ENCODE results near the gene SYNPO. TPM values are rescaled to one million over a fixed set of nuclear protein-coding genes. Genes with fewer than 3 reads are reported as not detected.
A peak's percentile ranks its signal among the peaks of the same experiment; 100 is the strongest.

Gene SYNPO
- total and polyA plus RNA-seq, 2 donors from 2014 or later, result 46.3 to 87.6 TPM

- TF ChIP-seq, protein P1, sequence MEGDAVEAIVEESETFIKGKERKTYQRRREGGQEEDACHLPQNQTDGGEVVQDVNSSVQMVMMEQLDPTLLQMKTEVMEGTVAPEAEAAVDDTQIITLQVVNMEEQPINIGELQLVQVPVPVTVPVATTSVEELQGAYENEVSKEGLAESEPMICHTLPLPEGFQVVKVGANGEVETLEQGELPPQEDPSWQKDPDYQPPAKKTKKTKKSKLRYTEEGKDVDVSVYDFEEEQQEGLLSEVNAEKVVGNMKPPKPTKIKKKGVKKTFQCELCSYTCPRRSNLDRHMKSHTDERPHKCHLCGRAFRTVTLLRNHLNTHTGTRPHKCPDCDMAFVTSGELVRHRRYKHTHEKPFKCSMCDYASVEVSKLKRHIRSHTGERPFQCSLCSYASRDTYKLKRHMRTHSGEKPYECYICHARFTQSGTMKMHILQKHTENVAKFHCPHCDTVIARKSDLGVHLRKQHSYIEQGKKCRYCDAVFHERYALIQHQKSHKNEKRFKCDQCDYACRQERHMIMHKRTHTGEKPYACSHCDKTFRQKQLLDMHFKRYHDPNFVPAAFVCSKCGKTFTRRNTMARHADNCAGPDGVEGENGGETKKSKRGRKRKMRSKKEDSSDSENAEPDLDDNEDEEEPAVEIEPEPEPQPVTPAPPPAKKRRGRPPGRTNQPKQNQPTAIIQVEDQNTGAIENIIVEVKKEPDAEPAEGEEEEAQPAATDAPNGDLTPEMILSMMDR (IDR thresholded peaks at IDR 0.05; ENCODE audit: borderline replicate concordance, extremely low read depth, insufficient read depth), result no peak
- no peak overlapping the region for H3K27ac ChIP-seq (ENCODE audit: low read depth in 2 of 2, low read length in 2 of 2)
- H3K4me3 ChIP-seq (ENCODE audit: low read length in 3 of 3), result no peak overlapping the region
- intact Hi-C loops (cut with DNase I), result no loop called here
- H3K9me3 ChIP-seq (ENCODE audit: control insufficient read depth in 2 of 3, insufficient read depth in 1 of 3, low read length in 3 of 3), result no peaks in the 10 kb centered on the region
- no peaks in the 10 kb centered on the region for H3K27me3 ChIP-seq (ENCODE audit: control insufficient read depth, insufficient read depth, low read length)
- peaks cover 0 to 32% (median 8%) of the 10 kb centered on the region in 3 donors for H3K4me1 ChIP-seq (ENCODE audit: control insufficient read depth in 2 of 3, insufficient read depth in 2 of 3, low read depth in 1 of 3, low read length in 3 of 3)
- DNase-seq, result no peak
- no peak overlapping the region for H3K9ac ChIP-seq (ENCODE audit: low read length in 3 of 3)
- no peak for FAIRE-seq
- H3K36me3 ChIP-seq (ENCODE audit: control insufficient read depth in 2 of 3, insufficient read depth in 3 of 3, low read length in 3 of 3), result no peaks in the 10 kb centered on the region
Measured at GRCh38 chr5:150593996-150594395, 46.5 kb upstream of the SYNPO start.

- peak overlapping the region; percentile 48 to 72 for H3K27ac ChIP-seq (ENCODE audit: low read depth in 2 of 2, low read length in 2 of 2)
- H3K27me3 ChIP-seq (ENCODE audit: control insufficient read depth, insufficient read depth, low read length), result no peaks in the 10 kb centered on the region
- intact Hi-C loops (cut with DNase I), result no loop called here
- TF ChIP-seq, protein P1 (IDR thresholded peaks at IDR 0.05; ENCODE audit: borderline replicate concordance, extremely low read depth, insufficient read depth), result no peak
- no peak overlapping the region for H3K4me3 ChIP-seq (ENCODE audit: low read length in 3 of 3)
- FAIRE-seq (no peak), DNase-seq (peak in 2 of 5 donors; percentile 28 to 78)
- H3K9me3 ChIP-seq (ENCODE audit: control insufficient read depth in 2 of 3, insufficient read depth in 1 of 3, low read length in 3 of 3), result no peaks in the 10 kb centered on the region
- H3K9ac ChIP-seq (ENCODE audit: low read length in 3 of 3), result no peak overlapping the region
- H3K36me3 ChIP-seq (ENCODE audit: control insufficient read depth in 2 of 3, insufficient read depth in 3 of 3, low read length in 3 of 3), result no peaks in the 10 kb centered on the region
- peaks cover 0 to 32% (median 5%) of the 10 kb centered on the region in 3 donors for H3K4me1 ChIP-seq (ENCODE audit: control insufficient read depth in 2 of 3, insufficient read depth in 2 of 3, low read depth in 1 of 3, low read length in 3 of 3)
Measured at GRCh38 chr5:150595466-150596031, 44.9 kb upstream of the SYNPO start.

GRCh38 chr5:150596313-150596712 lies 44.1 kb upstream of the SYNPO start:
- FAIRE-seq (no peak), DNase-seq (no peak)
- intact Hi-C loops (cut with DNase I), result no loop called here
- Histone ChIP-seq H3K36me3 (ENCODE audit: control insufficient read depth in 2 of 3, insufficient read depth in 3 of 3, low read length in 3 of 3) (no peaks in the 10 kb centered on the region), H3K4me1 (ENCODE audit: control insufficient read depth in 2 of 3, insufficient read depth in 2 of 3, low read depth in 1 of 3, low read length in 3 of 3) (peaks cover 0 to 27% (median 3%) of the 10 kb centered on the region in 3 donors), H3K27ac (ENCODE audit: low read depth in 2 of 2, low read length in 2 of 2) (peak overlapping the region; percentile 48 to 53), H3K9ac (ENCODE audit: low read length in 3 of 3) (no peak overlapping the region), H3K9me3 (ENCODE audit: control insufficient read depth in 2 of 3, insufficient read depth in 1 of 3, low read length in 3 of 3) (no peaks in the 10 kb centered on the region), H3K4me3 (ENCODE audit: low read length in 3 of 3) (no peak overlapping the region), H3K27me3 (ENCODE audit: control insufficient read depth, insufficient read depth, low read length) (no peaks in the 10 kb centered on the region)
- TF ChIP-seq, protein P1 (IDR thresholded peaks at IDR 0.05; ENCODE audit: borderline replicate concordance, extremely low read depth, insufficient read depth), result no peak

DNA sequence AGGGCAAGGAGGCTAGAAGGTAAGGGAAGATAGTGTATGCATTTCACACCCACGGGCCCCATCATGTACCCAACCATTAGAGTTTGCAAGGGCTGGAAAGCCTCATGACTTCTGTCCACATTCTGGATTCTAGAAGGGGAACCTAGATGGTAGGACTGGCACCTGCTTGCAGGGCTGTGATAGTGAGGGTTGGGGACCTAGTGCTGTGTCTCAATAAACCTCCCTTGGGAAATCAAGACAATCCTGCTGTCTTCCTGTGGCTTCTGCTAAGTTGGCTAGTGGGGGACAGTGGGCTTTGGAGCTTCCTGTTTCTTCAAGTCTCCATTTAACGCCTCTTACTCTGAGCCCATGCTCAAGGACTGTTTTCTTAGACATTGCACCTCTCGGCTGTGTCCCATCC lies 43.6 kb upstream of the SYNPO start:
- no peaks in the 10 kb centered on the region for H3K36me3 ChIP-seq (ENCODE audit: control insufficient read depth in 2 of 3, insufficient read depth in 3 of 3, low read length in 3 of 3)
- H3K4me3 ChIP-seq (ENCODE audit: low read length in 3 of 3), result no peak overlapping the region
- intact Hi-C loops (cut with DNase I), result no loop called here
- DNase-seq (no peak), FAIRE-seq (no peak)
- no peak overlapping the region for H3K27ac ChIP-seq (ENCODE audit: low read depth in 2 of 2, low read length in 2 of 2)
- TF ChIP-seq, protein P1 (IDR thresholded peaks at IDR 0.05; ENCODE audit: borderline replicate concordance, extremely low read depth, insufficient read depth), result no peak
- no peak overlapping the region for H3K9ac ChIP-seq (ENCODE audit: low read length in 3 of 3)
- no peaks in the 10 kb centered on the region for H3K9me3 ChIP-seq (ENCODE audit: control insufficient read depth in 2 of 3, insufficient read depth in 1 of 3, low read length in 3 of 3)
- H3K27me3 ChIP-seq (ENCODE audit: control insufficient read depth, insufficient read depth, low read length), result no peaks in the 10 kb centered on the region
- peaks cover 0 to 26% (median 3%) of the 10 kb centered on the region in 3 donors for H3K4me1 ChIP-seq (ENCODE audit: control insufficient read depth in 2 of 3, insufficient read depth in 2 of 3, low read depth in 1 of 3, low read length in 3 of 3)
